ENCODE results near the gene FOXL1. TPM values are rescaled to one million over a fixed set of nuclear protein-coding genes. Genes with fewer than 3 reads are reported as not detected.

FOXL1 gene
- total and polyA plus RNA-seq, 2 of the 13 experiments (the other 11 are each of a cell fraction or from before 2014, with no cell fraction given) = not detected

DNA sequence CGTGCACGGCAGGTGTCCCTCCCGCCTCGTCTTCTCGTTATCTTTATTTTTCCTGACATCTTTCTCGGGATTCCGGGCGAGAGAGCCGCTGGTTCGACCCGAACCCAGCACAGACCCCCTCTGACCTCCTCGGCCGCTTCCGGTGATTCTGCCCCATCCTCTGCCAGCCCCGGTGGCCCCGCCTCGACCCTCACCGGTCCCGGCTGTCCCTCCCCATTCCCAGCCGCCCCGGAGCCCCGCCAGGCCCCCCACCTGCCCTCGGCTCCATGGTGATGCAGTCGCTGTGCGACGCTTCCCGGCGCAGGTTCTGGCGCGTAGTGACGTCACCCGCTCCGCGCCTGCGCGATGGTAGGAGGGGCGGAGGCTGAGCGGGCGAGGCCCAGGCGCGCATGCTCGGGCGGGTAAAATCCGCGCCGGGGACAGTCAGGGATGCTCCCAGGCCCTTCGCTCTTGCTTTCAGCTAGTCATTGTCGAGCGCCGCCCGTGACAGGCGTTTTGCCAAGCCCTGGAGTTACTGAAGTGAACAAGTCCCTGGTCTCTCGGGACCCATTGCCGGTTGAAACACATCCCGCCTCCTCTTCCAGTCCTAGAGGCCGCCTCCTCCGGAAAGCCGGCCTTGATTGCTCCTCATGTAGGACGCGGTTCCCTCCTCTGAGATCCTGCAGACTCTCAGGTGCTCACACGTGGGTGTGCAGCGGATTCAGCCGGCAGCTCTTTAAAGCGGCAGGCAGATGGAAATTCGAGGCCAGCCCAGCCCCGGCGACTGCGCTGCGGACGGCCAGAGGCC is 23.2 kb upstream of the FOXL1 start, which contains the start of gene MTHFSD (continued):
- TF ChIP-seq, protein P1, sequence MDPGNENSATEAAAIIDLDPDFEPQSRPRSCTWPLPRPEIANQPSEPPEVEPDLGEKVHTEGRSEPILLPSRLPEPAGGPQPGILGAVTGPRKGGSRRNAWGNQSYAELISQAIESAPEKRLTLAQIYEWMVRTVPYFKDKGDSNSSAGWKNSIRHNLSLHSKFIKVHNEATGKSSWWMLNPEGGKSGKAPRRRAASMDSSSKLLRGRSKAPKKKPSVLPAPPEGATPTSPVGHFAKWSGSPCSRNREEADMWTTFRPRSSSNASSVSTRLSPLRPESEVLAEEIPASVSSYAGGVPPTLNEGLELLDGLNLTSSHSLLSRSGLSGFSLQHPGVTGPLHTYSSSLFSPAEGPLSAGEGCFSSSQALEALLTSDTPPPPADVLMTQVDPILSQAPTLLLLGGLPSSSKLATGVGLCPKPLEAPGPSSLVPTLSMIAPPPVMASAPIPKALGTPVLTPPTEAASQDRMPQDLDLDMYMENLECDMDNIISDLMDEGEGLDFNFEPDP (CRISPR knock-in tag; conservative IDR thresholded peaks at IDR 0.05) = no peak
- no peak for TF ChIP-seq ZNF446 (CRISPR knock-in tag; IDR thresholded peaks at IDR 0.05)
- 0 out of 2 replicates have a peak, but pooled peaks have one; percentile 11 for TF ChIP-seq ZNF589 (CRISPR knock-in tag; conservative IDR thresholded peaks at IDR 0.05)
- no peak for TF ChIP-seq ZNF720 (CRISPR knock-in tag; IDR thresholded peaks at IDR 0.05)
- TF ChIP-seq ZNF225 (CRISPR knock-in tag; IDR thresholded peaks at IDR 0.05) = no peak; the same call in 1 of the 2 replicates
- TF ChIP-seq RXRB (CRISPR knock-in tag; IDR thresholded peaks at IDR 0.05; ENCODE audit: borderline replicate concordance) = peak; percentile 40; the same call in 1 of the 2 replicates
- TF ChIP-seq, protein P2, sequence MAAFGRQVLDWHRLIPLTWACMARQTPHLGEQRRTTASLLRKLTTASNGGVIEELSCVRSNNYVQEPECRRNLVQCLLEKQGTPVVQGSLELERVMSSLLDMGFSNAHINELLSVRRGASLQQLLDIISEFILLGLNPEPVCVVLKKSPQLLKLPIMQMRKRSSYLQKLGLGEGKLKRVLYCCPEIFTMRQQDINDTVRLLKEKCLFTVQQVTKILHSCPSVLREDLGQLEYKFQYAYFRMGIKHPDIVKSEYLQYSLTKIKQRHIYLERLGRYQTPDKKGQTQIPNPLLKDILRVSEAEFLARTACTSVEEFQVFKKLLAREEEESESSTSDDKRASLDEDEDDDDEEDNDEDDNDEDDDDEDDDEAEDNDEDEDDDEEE (CRISPR knock-in tag; IDR thresholded peaks at IDR 0.05) = no peak; the same call in 1 of the 2 replicates
- TF ChIP-seq GLI4 (CRISPR knock-in tag; IDR thresholded peaks at IDR 0.05; ENCODE audit: borderline replicate concordance) = peak; percentile 91; the same call in 1 of the 2 replicates
- TF ChIP-seq, protein P3, sequence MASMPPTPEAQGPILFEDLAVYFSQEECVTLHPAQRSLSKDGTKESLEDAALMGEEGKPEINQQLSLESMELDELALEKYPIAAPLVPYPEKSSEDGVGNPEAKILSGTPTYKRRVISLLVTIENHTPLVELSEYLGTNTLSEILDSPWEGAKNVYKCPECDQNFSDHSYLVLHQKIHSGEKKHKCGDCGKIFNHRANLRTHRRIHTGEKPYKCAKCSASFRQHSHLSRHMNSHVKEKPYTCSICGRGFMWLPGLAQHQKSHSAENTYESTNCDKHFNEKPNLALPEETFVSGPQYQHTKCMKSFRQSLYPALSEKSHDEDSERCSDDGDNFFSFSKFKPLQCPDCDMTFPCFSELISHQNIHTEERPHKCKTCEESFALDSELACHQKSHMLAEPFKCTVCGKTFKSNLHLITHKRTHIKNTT (CRISPR knock-in tag; IDR thresholded peaks at IDR 0.05) = no peak
- TF ChIP-seq ATM (IDR thresholded peaks at IDR 0.05; ENCODE audit: borderline replicate concordance) = no peak
- TF ChIP-seq, protein P4, sequence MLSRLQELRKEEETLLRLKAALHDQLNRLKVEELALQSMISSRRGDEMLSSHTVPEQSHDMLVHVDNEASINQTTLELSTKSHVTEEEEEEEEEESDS (CRISPR knock-in tag; IDR thresholded peaks at IDR 0.05; ENCODE audit: borderline replicate concordance) = 0 out of 2 replicates have a peak, but pooled peaks have one; percentile 73
- no peak for TF ChIP-seq ZNF564 (CRISPR knock-in tag; IDR thresholded peaks at IDR 0.05)
- peak; percentile 83; the same call in 1 of the 2 replicates for TF ChIP-seq ZNF598 (CRISPR knock-in tag; IDR thresholded peaks at IDR 0.05; ENCODE audit: borderline replicate concordance)
- TF ChIP-seq HOXA9 (CRISPR knock-in tag; IDR thresholded peaks at IDR 0.05; ENCODE audit: borderline replicate concordance) = peak; percentile 86; the same call in 1 of the 2 replicates
- peak; percentile 86 for TF ChIP-seq ELF1 (CRISPR knock-in tag; IDR thresholded peaks at IDR 0.05)
- TF ChIP-seq KLF13 (CRISPR knock-in tag; IDR thresholded peaks at IDR 0.05) = no peak; the same call in 1 of the 2 replicates
- peak; percentile 61; the same call in 1 of the 2 replicates for TF ChIP-seq HDAC2 (CRISPR knock-in tag; IDR thresholded peaks at IDR 0.05)
- TF ChIP-seq, protein P5, sequence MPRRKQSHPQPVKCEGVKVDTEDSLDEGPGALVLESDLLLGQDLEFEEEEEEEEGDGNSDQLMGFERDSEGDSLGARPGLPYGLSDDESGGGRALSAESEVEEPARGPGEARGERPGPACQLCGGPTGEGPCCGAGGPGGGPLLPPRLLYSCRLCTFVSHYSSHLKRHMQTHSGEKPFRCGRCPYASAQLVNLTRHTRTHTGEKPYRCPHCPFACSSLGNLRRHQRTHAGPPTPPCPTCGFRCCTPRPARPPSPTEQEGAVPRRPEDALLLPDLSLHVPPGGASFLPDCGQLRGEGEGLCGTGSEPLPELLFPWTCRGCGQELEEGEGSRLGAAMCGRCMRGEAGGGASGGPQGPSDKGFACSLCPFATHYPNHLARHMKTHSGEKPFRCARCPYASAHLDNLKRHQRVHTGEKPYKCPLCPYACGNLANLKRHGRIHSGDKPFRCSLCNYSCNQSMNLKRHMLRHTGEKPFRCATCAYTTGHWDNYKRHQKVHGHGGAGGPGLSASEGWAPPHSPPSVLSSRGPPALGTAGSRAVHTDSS (CRISPR knock-in tag; conservative IDR thresholded peaks at IDR 0.05) = no peak
- TF ChIP-seq, protein P6, sequence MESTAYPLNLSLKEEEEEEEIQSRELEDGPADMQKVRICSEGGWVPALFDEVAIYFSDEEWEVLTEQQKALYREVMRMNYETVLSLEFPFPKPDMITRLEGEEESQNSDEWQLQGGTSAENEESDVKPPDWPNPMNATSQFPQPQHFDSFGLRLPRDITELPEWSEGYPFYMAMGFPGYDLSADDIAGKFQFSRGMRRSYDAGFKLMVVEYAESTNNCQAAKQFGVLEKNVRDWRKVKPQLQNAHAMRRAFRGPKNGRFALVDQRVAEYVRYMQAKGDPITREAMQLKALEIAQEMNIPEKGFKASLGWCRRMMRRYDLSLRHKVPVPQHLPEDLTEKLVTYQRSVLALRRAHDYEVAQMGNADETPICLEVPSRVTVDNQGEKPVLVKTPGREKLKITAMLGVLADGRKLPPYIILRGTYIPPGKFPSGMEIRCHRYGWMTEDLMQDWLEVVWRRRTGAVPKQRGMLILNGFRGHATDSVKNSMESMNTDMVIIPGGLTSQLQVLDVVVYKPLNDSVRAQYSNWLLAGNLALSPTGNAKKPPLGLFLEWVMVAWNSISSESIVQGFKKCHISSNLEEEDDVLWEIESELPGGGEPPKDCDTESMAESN (CRISPR knock-in tag; conservative IDR thresholded peaks at IDR 0.05) = 0 out of 2 replicates have a peak, but pooled peaks have one; percentile 58
- peak; percentile 78; the same call in 1 of the 2 replicates for TF ChIP-seq MXD4 (CRISPR knock-in tag; IDR thresholded peaks at IDR 0.05)
